Natural killer cell (primary cell): ENCODE data around the gene PGAM2. TPM values are rescaled to one million over a fixed set of nuclear protein-coding genes. Genes with fewer than 3 reads are reported as not detected.

Experiments
- ATAC-seq, 3 donors: fragments of 150-1000 bp in 2 of 3; fragments of 200-7000 bp in 1 of 3; cut with Tn5 transposase; 1 replicate in 1 of 3; 2 replicates in 2 of 3; pipeline ENCODE4 v1.10.0; 2021; ENCODE audit warnings: mild to moderate bottlenecking in 2 of 3, moderate library complexity in 2 of 3
- DNase-seq, 2 donors: peaks; one replicate each; pipeline versions ENCODE4 v3.0.0 to v3.0.0-alpha.2; 2013 to 2021; ENCODE audit warnings: mixed read lengths in 1 of 2
- H3K27ac ChIP-seq: one replicate; pipeline ENCODE4 v1.5.1; 2013; ENCODE audit warnings: mild to moderate bottlenecking, low read length
- H3K27me3 ChIP-seq: one replicate; pipeline ENCODE4 v1.6.1; 2013; ENCODE audit warnings: low read length; ENCODE audit not compliant: control insufficient read depth, insufficient read depth
- H3K36me3 ChIP-seq: one replicate; pipeline ENCODE4 v1.6.1; 2013; ENCODE audit warnings: low read length; ENCODE audit not compliant: control insufficient read depth, insufficient read depth
- H3K4me1 ChIP-seq: one replicate; pipeline ENCODE4 v1.6.1; 2013; ENCODE audit warnings: low read length; ENCODE audit not compliant: control insufficient read depth, insufficient read depth
- H3K4me3 ChIP-seq: one replicate; pipeline ENCODE4 v1.5.1; 2013; ENCODE audit warnings: low read length
- H3K9me3 ChIP-seq: one replicate; pipeline ENCODE4 v1.6.1; 2013; ENCODE audit warnings: low read length; ENCODE audit not compliant: control insufficient read depth, insufficient read depth
- H3K27ac Mint-ChIP-seq, 2 donors: one replicate each; pipeline ENCODE4 v1.8.0; 2022; ENCODE audit warnings: mild to moderate bottlenecking in 2 of 2, mixed read lengths in 2 of 2, moderate library complexity in 1 of 2
- H3K27me3 Mint-ChIP-seq, 2 donors: one replicate each; pipeline ENCODE4 v1.8.0; 2022; ENCODE audit warnings: low read depth in 2 of 2, mixed read lengths in 2 of 2
- H3K36me3 Mint-ChIP-seq: one replicate; pipeline ENCODE4 v1.8.0; 2022; ENCODE audit warnings: mixed read lengths
- H3K4me1 Mint-ChIP-seq, 2 donors: one replicate each; pipeline ENCODE4 v1.8.0; 2022; ENCODE audit warnings: mixed read lengths in 2 of 2
- H3K4me3 Mint-ChIP-seq: one replicate; pipeline ENCODE4 v1.8.0; 2022; ENCODE audit warnings: mild to moderate bottlenecking, moderate library complexity, mixed read lengths
- H3K9me3 Mint-ChIP-seq, 2 donors: one replicate each; pipeline ENCODE4 v1.8.0; 2022; ENCODE audit warnings: mixed read lengths in 2 of 2
- CTCF ChIP-seq: fragments of 200-600 bp; IDR thresholded peaks from one replicate; pipeline ENCODE4 v1.8.0; 2022; ENCODE audit warnings: antibody characterized with exemption
- WGBS: methylation state at CpG from one replicate; pipeline ENCODE4 v1.1.7; 2013; ENCODE audit warnings: missing lambda C conversion rate; ENCODE audit not compliant: insufficient coverage; 5-methylcytosine and 5-hydroxymethylcytosine counted together
- intact Hi-C: fragments of 100-400 bp; cut with micrococcal nuclease; formaldehyde crosslinking; loops from one replicate; pipeline ENCODE4 v1.14.2; 2022
- total RNA-seq, 4 donors: library from RNA; stranded (reverse); fragments of 120-200 nt in 1 of 4; gene quantifications; one replicate each; pipeline versions ENCODE4 v1.2.3 to v1.2.4, GENCODE V29; 2013 to 2022

PGAM2 gene
- total RNA-seq, 3 donors from 2014 or later (not counting 1 experiment from before 2014, with no cell fraction given): 1.0 to 1.9 (median 1.5) TPM

- Histone ChIP-seq H3K27me3 (no peaks in the 10 kb centered on the region), H3K4me3 (no peak overlapping the region), H3K36me3 (peaks cover 81% of the 10 kb centered on the region), H3K27ac (no peak overlapping the region), H3K4me1 (peaks cover 33% of the 10 kb centered on the region), H3K9me3 (no peaks in the 10 kb centered on the region)
- intact Hi-C loops: no loop called here
- DNase-seq: no peak
- ATAC-seq: no peak
- Mint-ChIP-seq H3K27ac (no peak overlapping the region), H3K27me3 (no peaks in the 10 kb centered on the region), H3K9me3 (no peaks in the 10 kb centered on the region), H3K4me3 (no peak overlapping the region), H3K36me3 (no peaks in the 10 kb centered on the region), H3K4me1 (peaks cover 7 to 10% of the 10 kb centered on the region in 2 donors)
- TF ChIP-seq CTCF: no peak
- 99% methylated on average over 7 of the region's 7 CpGs for WGBS
These were observed 8.7 kb downstream of the PGAM2 start for GRCh38 chr7:44056681-44057080.

GRCh38 chr7:44052771-44053365, 12.5 kb downstream of the PGAM2 start:
- Histone ChIP-seq H3K36me3 (peaks cover 67% of the 10 kb centered on the region), H3K4me1 (peaks cover 33% of the 10 kb centered on the region), H3K27ac (no peak overlapping the region), H3K4me3 (no peak overlapping the region), H3K27me3 (no peaks in the 10 kb centered on the region), H3K9me3 (no peaks in the 10 kb centered on the region)
- DNase-seq (no peak), ATAC-seq (no peak)
- H3K4me3 Mint-ChIP-seq: no peak overlapping the region
- TF ChIP-seq CTCF: no peak
- no peaks in the 10 kb centered on the region for H3K36me3 Mint-ChIP-seq
- no peaks in the 10 kb centered on the region for H3K9me3 Mint-ChIP-seq
- WGBS: 91% methylated on average over 11 of the region's 12 CpGs
- no peaks in the 10 kb centered on the region for H3K27me3 Mint-ChIP-seq
- intact Hi-C loops: no loop called here
- peaks cover 23 to 34% of the 10 kb centered on the region in 2 donors for H3K4me1 Mint-ChIP-seq
- H3K27ac Mint-ChIP-seq: peak overlapping the region in 1 of 2 donors; percentile 11

- intact Hi-C loops: no loop called here
- no peak overlapping the region for H3K4me3 ChIP-seq
- H3K27ac ChIP-seq: no peak overlapping the region
- Mint-ChIP-seq H3K36me3 (no peaks in the 10 kb centered on the region), H3K9me3 (no peaks in the 10 kb centered on the region), H3K4me3 (no peak overlapping the region), H3K27ac (peak overlapping the region in 1 of 2 donors; percentile 11), H3K4me1 (peaks cover 32 to 43% of the 10 kb centered on the region in 2 donors), H3K27me3 (no peaks in the 10 kb centered on the region)
- no peak for DNase-seq
- no peaks in the 10 kb centered on the region for H3K9me3 ChIP-seq
- ATAC-seq: no peak
- peaks cover 31% of the 10 kb centered on the region for H3K4me1 ChIP-seq
- WGBS: 98% methylated on average over 4 of the region's 5 CpGs
- H3K36me3 ChIP-seq: peaks cover 56% of the 10 kb centered on the region
- TF ChIP-seq CTCF: no peak
- H3K27me3 ChIP-seq: no peaks in the 10 kb centered on the region
These were observed 13.7 kb downstream of the PGAM2 start for GRCh38 chr7:44051611-44052220.
